HUES6 (cell line): Measurements from ENCODE around the gene EIF3A.

Experiments
- H3K27ac ChIP-seq: 2 replicates; pipeline ENCODE4 v1.7.0; 2013; ENCODE audit warnings: low read depth, mild to moderate bottlenecking, low read length, inconsistent platforms
- H3K27me3 ChIP-seq: 2 replicates; pipeline ENCODE4 v1.6.1; 2013; ENCODE audit warnings: low read length; ENCODE audit not compliant: control insufficient read depth, insufficient read depth
- H3K36me3 ChIP-seq: 2 replicates; pipeline ENCODE4 v1.6.1; 2013; ENCODE audit warnings: low read length; ENCODE audit not compliant: control insufficient read depth, insufficient read depth
- H3K4me1 ChIP-seq: 2 replicates; pipeline ENCODE4 v1.6.1; 2013; ENCODE audit warnings: low read length; ENCODE audit not compliant: control insufficient read depth, insufficient read depth
- H3K4me3 ChIP-seq: 2 replicates; pipeline ENCODE4 v1.5.1; 2013; ENCODE audit warnings: low read depth, low read length
- H3K9ac ChIP-seq: one replicate; pipeline ENCODE4 v1.6.1; 2013; ENCODE audit warnings: mild to moderate bottlenecking, low read length
- H3K9me3 ChIP-seq: 2 replicates; pipeline ENCODE4 v1.6.1; 2013; ENCODE audit warnings: low read depth, low read length; ENCODE audit not compliant: control insufficient read depth, insufficient read depth

EIF3A gene

GRCh38 chr10:119070395-119071165 lies 10.0 kb downstream of the EIF3A start:
- Histone ChIP-seq H3K27ac (no peak overlapping the region), H3K4me3 (no peak overlapping the region), H3K27me3 (no peaks in the 10 kb centered on the region), H3K9me3 (no peaks in the 10 kb centered on the region), H3K9ac (no peak overlapping the region), H3K36me3 (peaks cover 85% of the 10 kb centered on the region), H3K4me1 (no peaks in the 10 kb centered on the region)

GRCh38 chr10:119061926-119062325 lies 18.7 kb downstream of the EIF3A start:
- no peaks in the 10 kb centered on the region for H3K4me1 ChIP-seq
- H3K9me3 ChIP-seq: no peaks in the 10 kb centered on the region
- no peak overlapping the region for H3K27ac ChIP-seq
- H3K36me3 ChIP-seq: peaks cover 98% of the 10 kb centered on the region
- H3K27me3 ChIP-seq: no peaks in the 10 kb centered on the region
- H3K4me3 ChIP-seq: no peak overlapping the region
- H3K9ac ChIP-seq: no peak overlapping the region

DNA sequence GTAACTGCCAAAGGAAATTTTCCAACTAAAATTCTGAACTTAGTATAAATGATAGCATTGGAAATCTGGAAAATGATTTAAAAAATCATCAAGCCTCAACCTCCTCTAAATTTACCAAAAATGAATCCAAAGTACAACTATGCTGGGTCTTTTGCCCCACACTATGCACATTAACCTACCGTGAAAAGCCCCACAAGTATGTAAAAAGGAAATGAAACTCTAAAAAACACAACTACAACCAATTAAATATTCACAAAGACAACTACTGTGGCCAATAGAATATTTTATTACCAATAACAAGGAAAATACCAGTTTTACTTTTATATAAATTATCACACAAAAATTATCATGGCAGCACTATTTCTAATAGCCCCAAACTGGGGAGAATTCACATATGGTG lies 19.3 kb downstream of the EIF3A start:
- no peaks in the 10 kb centered on the region for H3K9me3 ChIP-seq
- no peak overlapping the region for H3K27ac ChIP-seq
- H3K36me3 ChIP-seq: peaks cover 98% of the 10 kb centered on the region
- H3K9ac ChIP-seq: no peak overlapping the region
- H3K4me3 ChIP-seq: no peak overlapping the region
- H3K27me3 ChIP-seq: no peaks in the 10 kb centered on the region
- H3K4me1 ChIP-seq: no peaks in the 10 kb centered on the region

DNA sequence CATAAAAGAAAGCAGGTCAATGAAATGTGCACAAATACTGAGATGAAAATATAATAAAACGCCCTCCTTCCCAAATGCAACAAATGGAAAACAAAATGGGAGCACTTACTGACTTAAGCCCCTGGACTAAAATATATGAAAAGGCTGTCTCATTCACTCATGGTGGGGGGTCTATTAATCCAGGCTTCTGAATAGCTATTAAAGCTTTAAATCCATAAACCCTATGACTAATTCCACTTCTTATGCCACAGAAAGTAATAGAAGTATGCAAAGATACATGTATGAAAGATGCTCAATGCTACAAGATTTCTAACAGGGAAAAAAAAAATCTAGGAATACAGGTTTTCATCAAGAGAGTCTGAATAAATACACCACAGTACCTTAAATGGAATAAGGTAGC lies 20.5 kb downstream of the EIF3A start:
- H3K27me3 ChIP-seq: no peaks in the 10 kb centered on the region
- H3K36me3 ChIP-seq: peaks cover 100% of the 10 kb centered on the region
- no peak overlapping the region for H3K27ac ChIP-seq
- H3K9me3 ChIP-seq: no peaks in the 10 kb centered on the region
- no peaks in the 10 kb centered on the region for H3K4me1 ChIP-seq
- H3K4me3 ChIP-seq: no peak overlapping the region
- H3K9ac ChIP-seq: no peak overlapping the region

- H3K36me3 ChIP-seq: peaks cover 100% of the 10 kb centered on the region
- no peaks in the 10 kb centered on the region for H3K4me1 ChIP-seq
- H3K9me3 ChIP-seq: no peaks in the 10 kb centered on the region
- H3K27me3 ChIP-seq: no peaks in the 10 kb centered on the region
- no peak overlapping the region for H3K27ac ChIP-seq
- no peak overlapping the region for H3K4me3 ChIP-seq
- H3K9ac ChIP-seq: no peak overlapping the region
These were observed 21.1 kb downstream of the EIF3A start for GRCh38 chr10:119059557-119059956.

GRCh38 chr10:119058010-119058409 lies 22.6 kb downstream of the EIF3A start:
- H3K36me3 ChIP-seq: peaks cover 100% of the 10 kb centered on the region

GRCh38 chr10:119055472-119055871 lies 25.1 kb downstream of the EIF3A start:
- Histone ChIP-seq H3K36me3 (peaks cover 100% of the 10 kb centered on the region), H3K27me3 (no peaks in the 10 kb centered on the region), H3K9me3 (no peaks in the 10 kb centered on the region), H3K27ac (no peak overlapping the region), H3K4me3 (no peak overlapping the region), H3K9ac (no peak overlapping the region), H3K4me1 (no peaks in the 10 kb centered on the region)

More at GRCh38 chr10:119058010-119058409, 22.6 kb downstream of the EIF3A start:
- no peaks in the 10 kb centered on the region for H3K27me3 ChIP-seq
- H3K27ac ChIP-seq: no peak overlapping the region
- no peaks in the 10 kb centered on the region for H3K4me1 ChIP-seq
- H3K9ac ChIP-seq: no peak overlapping the region
- H3K4me3 ChIP-seq: no peak overlapping the region
- H3K9me3 ChIP-seq: no peaks in the 10 kb centered on the region

DNA sequence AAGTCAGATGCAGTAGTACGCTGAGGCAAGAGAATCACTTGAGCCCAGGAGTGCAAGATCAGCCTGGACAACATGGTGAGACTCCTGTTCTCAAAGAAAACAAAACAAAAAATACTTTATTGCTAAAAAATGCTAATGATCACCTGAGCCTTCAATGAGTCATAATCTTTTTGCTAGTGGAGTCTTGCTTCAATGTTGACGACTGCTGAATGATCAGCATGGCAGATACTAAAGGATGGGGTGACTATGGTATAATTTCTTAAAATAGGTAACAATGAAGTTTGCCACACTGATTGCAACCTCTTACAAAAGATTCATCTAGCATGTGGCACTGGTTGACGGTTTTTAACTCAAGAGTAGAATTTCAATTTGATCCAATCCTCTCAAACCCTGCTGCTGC lies 28.8 kb downstream of the EIF3A start:
- Histone ChIP-seq H3K27ac (no peak overlapping the region), H3K27me3 (no peaks in the 10 kb centered on the region), H3K4me1 (no peaks in the 10 kb centered on the region), H3K4me3 (no peak overlapping the region), H3K9me3 (no peaks in the 10 kb centered on the region), H3K36me3 (peaks cover 100% of the 10 kb centered on the region), H3K9ac (no peak overlapping the region)

DNA sequence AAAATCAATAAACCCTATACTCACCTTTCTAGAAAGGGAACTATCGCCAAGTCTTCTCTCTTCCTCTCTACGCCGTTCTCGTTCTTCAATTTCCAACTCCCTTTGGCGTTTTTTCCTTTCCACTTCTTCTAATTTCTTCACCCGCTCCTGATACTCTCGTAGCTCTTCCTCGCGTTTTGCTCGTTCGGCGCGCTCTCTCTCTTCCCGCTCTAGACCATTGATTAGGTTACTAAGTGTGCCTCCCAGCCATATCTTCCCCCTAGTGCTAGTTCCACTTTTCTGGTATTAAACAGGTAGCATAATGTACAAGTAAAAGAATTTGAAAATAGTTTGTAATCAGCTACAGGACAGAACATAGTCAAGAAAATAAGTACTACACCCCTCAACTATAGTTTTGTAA lies 30.8 kb downstream of the EIF3A start:
- H3K36me3 ChIP-seq: peaks cover 99% of the 10 kb centered on the region
- no peak overlapping the region for H3K27ac ChIP-seq
- H3K9ac ChIP-seq: no peak overlapping the region
- H3K9me3 ChIP-seq: no peaks in the 10 kb centered on the region
- no peaks in the 10 kb centered on the region for H3K27me3 ChIP-seq
- H3K4me1 ChIP-seq: no peaks in the 10 kb centered on the region
- H3K4me3 ChIP-seq: no peak overlapping the region

DNA sequence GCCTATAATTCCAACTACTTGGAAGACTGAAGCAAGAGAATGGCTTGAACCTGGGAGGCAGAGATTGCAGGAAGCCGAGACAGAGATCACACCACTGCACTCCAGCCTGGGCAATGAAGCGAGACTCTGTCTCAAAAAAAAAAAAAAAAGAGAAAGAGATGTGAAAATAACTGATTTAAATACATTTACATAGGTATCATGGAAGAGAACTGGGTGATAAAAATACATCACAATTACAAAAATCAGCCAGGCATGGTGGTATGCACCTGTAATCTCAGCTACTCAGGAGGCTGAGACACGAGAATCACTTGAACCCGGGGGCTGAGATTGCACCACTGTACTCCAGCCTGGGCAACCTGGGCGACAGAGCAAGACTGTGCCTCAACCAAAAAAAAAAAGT lies 31.3 kb downstream of the EIF3A start:
- no peak overlapping the region for H3K9ac ChIP-seq
- no peaks in the 10 kb centered on the region for H3K27me3 ChIP-seq
- H3K36me3 ChIP-seq: peaks cover 99% of the 10 kb centered on the region
- no peaks in the 10 kb centered on the region for H3K4me1 ChIP-seq
- no peak overlapping the region for H3K27ac ChIP-seq
- H3K9me3 ChIP-seq: no peaks in the 10 kb centered on the region
- no peak overlapping the region for H3K4me3 ChIP-seq

- Histone ChIP-seq H3K4me3 (no peak overlapping the region), H3K9ac (no peak overlapping the region), H3K4me1 (no peaks in the 10 kb centered on the region), H3K27ac (no peak overlapping the region), H3K9me3 (no peaks in the 10 kb centered on the region), H3K36me3 (peaks cover 99% of the 10 kb centered on the region), H3K27me3 (no peaks in the 10 kb centered on the region)
These were observed 35.1 kb downstream of the EIF3A start for GRCh38 chr10:119045561-119045960.
